GM18873 (cell line): ENCODE measurements around the gene FAM107B.
"Not testable (repeated sequence)": the region's sequence is repeated elsewhere in the genome, so short reads cannot be mapped to it uniquely, and the experiment has no call there.

Experiments
- ATAC-seq: cut with Tn5 transposase; IDR thresholded peaks from one replicate; pipeline ENCODE4 v1.9.1; 2021; ENCODE audit warnings: mild to moderate bottlenecking, moderate library complexity, moderate number of reproducible peaks; ENCODE audit not compliant: unreplicated experiment, low FRiP score

Gene FAM107B

GRCh38 chr10:14645239-14645960 is 129.3 kb downstream of the FAM107B start:
- no peak for ATAC-seq

- ATAC-seq: no peak
Observed at GRCh38 chr10:14639637-14640036, 135.1 kb downstream of the FAM107B start.

- ATAC-seq: no peak
Observed at GRCh38 chr10:14635043-14635710, 139.5 kb downstream of the FAM107B start.

- ATAC-seq: not testable (repeated sequence)
Observed at GRCh38 chr10:14634572-14634971, 140.1 kb downstream of the FAM107B start.

- no peak for ATAC-seq
Observed at GRCh38 chr10:14625765-14626525, 148.8 kb downstream of the FAM107B start.

- no peak for ATAC-seq
Observed at GRCh38 chr10:14625192-14625631, 149.5 kb downstream of the FAM107B start.

GRCh38 chr10:14624600-14624999 is 150.1 kb downstream of the FAM107B start:
- no peak for ATAC-seq

GRCh38 chr10:14623931-14624330 is 150.8 kb downstream of the FAM107B start:
- ATAC-seq: no peak

GRCh38 chr10:14621037-14621436 is 153.7 kb downstream of the FAM107B start:
- no peak for ATAC-seq

GRCh38 chr10:14618674-14619073 is 156.0 kb downstream of the FAM107B start:
- no peak for ATAC-seq

GRCh38 chr10:14617852-14618251 is 156.8 kb downstream of the FAM107B start:
- ATAC-seq: no peak

GRCh38 chr10:14616955-14617730 is 157.6 kb downstream of the FAM107B start:
- ATAC-seq: no peak

- no peak for ATAC-seq
Observed at GRCh38 chr10:14616465-14616864, 158.2 kb downstream of the FAM107B start.

GRCh38 chr10:14613588-14613920 is 161.1 kb downstream of the FAM107B start:
- no peak for ATAC-seq

- no peak for ATAC-seq
Observed at GRCh38 chr10:14612873-14613587, 161.7 kb downstream of the FAM107B start.

GRCh38 chr10:14611968-14612693 is 162.6 kb downstream of the FAM107B start:
- no peak for ATAC-seq

- ATAC-seq: no peak
Observed at GRCh38 chr10:14609178-14609577, 165.5 kb downstream of the FAM107B start.

GRCh38 chr10:14608381-14609001 is 166.2 kb downstream of the FAM107B start:
- no peak for ATAC-seq

- ATAC-seq: no peak
Observed at GRCh38 chr10:14606633-14607032, 168.1 kb downstream of the FAM107B start.
